Measurements from ENCODE around the gene OR51B5.
"Not testable (repeated sequence)": the region's sequence is repeated elsewhere in the genome, so short reads cannot be mapped to it uniquely, and the experiment has no call there.

Gene OR51B5

DNA sequence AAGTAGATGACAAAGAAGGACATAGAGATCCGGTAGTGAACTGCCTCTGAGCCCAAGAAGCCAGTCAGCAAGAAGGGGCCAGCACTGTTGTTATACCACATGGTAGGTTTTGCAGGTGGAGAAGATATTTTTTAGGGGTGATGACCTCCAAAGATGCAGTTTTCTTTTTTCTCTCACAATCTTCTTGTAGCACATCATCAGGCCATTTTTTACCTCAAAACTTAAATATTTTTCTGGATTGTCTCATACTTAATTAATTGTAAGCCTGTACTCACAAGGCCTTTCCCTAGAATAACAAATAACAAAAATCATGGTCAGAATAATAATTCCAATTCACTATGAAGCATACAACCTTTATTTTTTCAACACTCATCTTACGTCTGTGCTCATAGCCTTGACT is 41.5 kb downstream of the OR51B5 start, which contains the start of gene OR51B4:
Gene OR51B4 (minus strand): TSS at position 101 of the 400 bp plus-strand sequence. CDS start 0 bp downstream, at position 101.
- no peaks in the 10 kb centered on the region for H3K4me1 ChIP-seq (ENCODE audit: control insufficient read depth, insufficient read depth, low read length)
- H3K36me3 ChIP-seq (ENCODE audit: control insufficient read depth, insufficient read depth, low read length) = no peaks in the 10 kb centered on the region
- no peak within 1 kb of the TSS for H3K4me3 ChIP-seq (ENCODE audit: insufficient read depth, low read depth, low read length)
- no peaks in the 10 kb centered on the region for H3K9me3 ChIP-seq (ENCODE audit: control insufficient read depth, low read length)
- H3K27me3 ChIP-seq (ENCODE audit: control insufficient read depth, insufficient read depth, low read length, poor library complexity, severe bottlenecking) = no peaks in the 10 kb centered on the region
- WGBS, 2 experiments = 95 to 97% methylated on average over 2 of the region's 2 CpGs
- H3K27ac ChIP-seq (ENCODE audit: insufficient read depth, low read depth, low read length, poor library complexity, severe bottlenecking) = no peak within 1 kb of the TSS

- no peak overlapping the region for H3K4me3 ChIP-seq (ENCODE audit: insufficient read depth, low read depth, low read length)
- H3K9me3 ChIP-seq (ENCODE audit: control insufficient read depth, low read length) = no peaks in the 10 kb centered on the region
- 94 to 96% methylated on average over 3 of the region's 3 CpGs for WGBS, 2 experiments
Observed at GRCh38 chr11:5300251-5300650, 43.1 kb downstream of the OR51B5 start.

GRCh38 chr11:5298451-5298850 is 44.9 kb downstream of the OR51B5 start:
- Histone ChIP-seq H3K27me3 (ENCODE audit: control insufficient read depth, insufficient read depth, low read length, poor library complexity, severe bottlenecking) (no peaks in the 10 kb centered on the region), H3K4me3 (ENCODE audit: insufficient read depth, low read depth, low read length) (no peak overlapping the region), H3K9me3 (ENCODE audit: control insufficient read depth, low read length) (no peaks in the 10 kb centered on the region), H3K4me1 (ENCODE audit: control insufficient read depth, insufficient read depth, low read length) (no peaks in the 10 kb centered on the region), H3K27ac (ENCODE audit: insufficient read depth, low read depth, low read length, poor library complexity, severe bottlenecking) (no peak overlapping the region), H3K36me3 (ENCODE audit: control insufficient read depth, insufficient read depth, low read length) (no peaks in the 10 kb centered on the region)
- 98 to 100% methylated on average over 1 of the region's 1 CpG for WGBS, 2 experiments

More at GRCh38 chr11:5300251-5300650, 43.1 kb downstream of the OR51B5 start:
- no peaks in the 10 kb centered on the region for H3K27me3 ChIP-seq (ENCODE audit: control insufficient read depth, insufficient read depth, low read length, poor library complexity, severe bottlenecking)
- H3K4me1 ChIP-seq (ENCODE audit: control insufficient read depth, insufficient read depth, low read length) = no peaks in the 10 kb centered on the region
- H3K27ac ChIP-seq (ENCODE audit: insufficient read depth, low read depth, low read length, poor library complexity, severe bottlenecking) = no peak overlapping the region
- H3K36me3 ChIP-seq (ENCODE audit: control insufficient read depth, insufficient read depth, low read length) = no peaks in the 10 kb centered on the region

DNA sequence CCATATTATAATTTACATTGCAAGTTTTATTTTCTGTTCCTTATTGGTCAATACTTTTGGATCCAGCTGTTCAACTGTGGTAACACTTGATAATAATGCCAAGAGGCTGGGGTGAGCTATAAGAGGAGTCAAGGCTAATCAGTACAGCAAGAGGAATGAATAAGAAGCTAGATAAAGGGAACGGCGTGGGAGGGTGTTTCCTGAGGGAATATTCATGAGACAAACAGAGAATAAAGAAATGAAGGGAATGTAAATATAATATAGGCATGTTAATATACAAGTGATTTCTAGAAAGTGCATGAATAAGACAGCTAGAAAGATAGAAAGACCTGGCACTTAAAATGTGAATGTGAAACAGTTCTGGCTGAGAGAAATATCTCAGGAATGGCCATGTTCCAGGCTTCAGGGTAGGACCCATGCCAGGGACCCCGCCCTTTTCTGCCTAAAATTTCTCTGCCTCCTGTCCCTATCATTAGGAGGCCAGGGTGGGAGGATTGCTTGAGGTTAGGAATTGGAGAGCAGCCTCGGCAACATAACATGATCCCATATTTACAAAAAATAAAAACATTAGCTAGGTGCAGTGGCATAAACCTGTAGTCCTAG is 45.5 kb downstream of the OR51B5 start:
- Histone ChIP-seq H3K9me3 (ENCODE audit: control insufficient read depth, low read length) (no peaks in the 10 kb centered on the region), H3K27me3 (ENCODE audit: control insufficient read depth, insufficient read depth, low read length, poor library complexity, severe bottlenecking) (no peaks in the 10 kb centered on the region), H3K36me3 (ENCODE audit: control insufficient read depth, insufficient read depth, low read length) (no peaks in the 10 kb centered on the region), H3K4me3 (ENCODE audit: insufficient read depth, low read depth, low read length) (no peak overlapping the region), H3K27ac (ENCODE audit: insufficient read depth, low read depth, low read length, poor library complexity, severe bottlenecking) (no peak overlapping the region), H3K4me1 (ENCODE audit: control insufficient read depth, insufficient read depth, low read length) (no peaks in the 10 kb centered on the region)
- WGBS, 2 experiments = 83 to 87% methylated on average over 3 to 4 of the region's 4 CpGs

- 95 to 96% methylated on average over 41 of the region's 41 CpGs for WGBS, 2 experiments
- H3K36me3 ChIP-seq (ENCODE audit: control insufficient read depth, insufficient read depth, low read length); H3K4me3 ChIP-seq (ENCODE audit: insufficient read depth, low read depth, low read length); H3K27me3 ChIP-seq (ENCODE audit: control insufficient read depth, insufficient read depth, low read length, poor library complexity, severe bottlenecking); H3K9me3 ChIP-seq (ENCODE audit: control insufficient read depth, low read length); H3K4me1 ChIP-seq (ENCODE audit: control insufficient read depth, insufficient read depth, low read length); H3K27ac ChIP-seq (ENCODE audit: insufficient read depth, low read depth, low read length, poor library complexity, severe bottlenecking): not testable (repeated sequence)
Observed at GRCh38 chr11:5294342-5294995, 48.9 kb downstream of the OR51B5 start.

- H3K27ac ChIP-seq (ENCODE audit: insufficient read depth, low read depth, low read length, poor library complexity, severe bottlenecking) = no peak overlapping the region
- H3K4me1 ChIP-seq (ENCODE audit: control insufficient read depth, insufficient read depth, low read length) = no peaks in the 10 kb centered on the region
- no peaks in the 10 kb centered on the region for H3K36me3 ChIP-seq (ENCODE audit: control insufficient read depth, insufficient read depth, low read length)
- H3K9me3 ChIP-seq (ENCODE audit: control insufficient read depth, low read length) = no peaks in the 10 kb centered on the region
- 93 to 96% methylated on average over 8 of the region's 8 CpGs for WGBS, 2 experiments
- H3K27me3 ChIP-seq (ENCODE audit: control insufficient read depth, insufficient read depth, low read length, poor library complexity, severe bottlenecking) = no peaks in the 10 kb centered on the region
- H3K4me3 ChIP-seq (ENCODE audit: insufficient read depth, low read depth, low read length) = no peak overlapping the region
Observed at GRCh38 chr11:5293028-5293427, 50.3 kb downstream of the OR51B5 start.

Measured in ectodermal cell (in vitro differentiated cells).